ENCODE measurements around the gene KLLN. TPM values are rescaled to one million over a fixed set of nuclear protein-coding genes. Genes with fewer than 3 reads are reported as not detected.

The KLLN gene
- total and polyA plus RNA-seq, 2 of the 8 experiments (the other 6 are each of a cell fraction or from before 2014, with no cell fraction given), result 0.24 to 0.73 TPM

- TF ChIP-seq POLR2A (IDR thresholded peaks at IDR 0.05; ENCODE audit: control extremely low read depth in 1 of 2, low read depth in 2 of 2, low read length in 2 of 2) (no peak), CEBPB (IDR thresholded peaks at IDR 0.05; ENCODE audit: low read depth, low read length) (no peak), RFX5 (IDR thresholded peaks at IDR 0.05; ENCODE audit: borderline replicate concordance, low read depth, low read length) (no peak)
Observed at GRCh38 chr10:87872828-87873227, 9.5 kb upstream of the KLLN start (continued).
